Sigmoid colon (tissue), 4 donors: ENCODE data around the gene CIITA.

Experiments
- EP300 ChIP-seq, 4 donors: sonication (generic); formaldehyde crosslinking; IDR thresholded peaks; one replicate each; pipeline ENCODE4 v1.6.1; 2017; ENCODE audit warnings: antibody characterized with exemption in 4 of 4
- POLR2A ChIP-seq, 2 donors: fragments of 450-650 bp; IDR thresholded peaks; one replicate each; pipeline ENCODE4 v1.6.1; 2016; ENCODE audit warnings: antibody characterized with exemption in 2 of 2, mild to moderate bottlenecking in 2 of 2, moderate library complexity in 2 of 2
- POLR2AphosphoS5 ChIP-seq, 4 donors: sonication (generic); formaldehyde crosslinking; IDR thresholded peaks; one replicate each; pipeline ENCODE4 v1.6.1; 2017; ENCODE audit warnings: antibody characterized with exemption in 4 of 4
- TF ChIP-seq, protein P1 (sequence below), 4 experiments: fragments of 450-650 bp in 3 of 4; fragments of 200-600 bp in 1 of 4; IDR thresholded peaks; one replicate each; pipeline ENCODE4 v1.5.1; 2016 to 2019; ENCODE audit warnings: antibody characterized with exemption in 4 of 4, mild to moderate bottlenecking in 3 of 4, moderate library complexity in 2 of 4

DNA sequence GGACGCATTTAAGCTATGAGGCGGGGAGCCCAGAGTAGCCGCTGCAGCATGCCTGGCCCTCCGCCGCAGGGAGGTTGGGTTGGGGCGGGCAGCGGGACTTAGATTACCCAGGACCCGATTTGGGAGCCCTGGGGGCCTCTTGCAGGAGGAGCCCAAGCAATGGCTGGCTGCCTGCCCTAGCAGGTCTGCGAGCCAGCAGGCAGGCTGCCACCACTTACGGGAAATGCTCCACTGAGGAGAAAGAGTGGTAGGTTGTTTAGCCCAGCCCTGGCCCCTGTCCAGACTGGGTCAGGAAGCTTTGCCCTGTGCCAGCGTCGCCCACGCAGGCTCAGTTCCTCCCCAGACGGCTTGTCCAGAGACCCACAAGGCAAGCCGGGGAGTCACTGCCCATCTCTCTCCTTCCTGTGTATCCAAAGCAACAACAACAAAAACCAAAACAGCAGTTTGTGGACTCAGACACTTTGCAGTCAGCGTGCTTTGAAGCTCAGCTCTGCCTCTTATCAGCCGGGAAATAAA lies 48.1 kb upstream of the CIITA start:
- TF ChIP-seq POLR2AphosphoS5 (IDR thresholded peaks at IDR 0.05), result peak; percentile 60 to 93 (median 84)
- TF ChIP-seq POLR2A (IDR thresholded peaks at IDR 0.05), result no peak
- TF ChIP-seq, protein P1, sequence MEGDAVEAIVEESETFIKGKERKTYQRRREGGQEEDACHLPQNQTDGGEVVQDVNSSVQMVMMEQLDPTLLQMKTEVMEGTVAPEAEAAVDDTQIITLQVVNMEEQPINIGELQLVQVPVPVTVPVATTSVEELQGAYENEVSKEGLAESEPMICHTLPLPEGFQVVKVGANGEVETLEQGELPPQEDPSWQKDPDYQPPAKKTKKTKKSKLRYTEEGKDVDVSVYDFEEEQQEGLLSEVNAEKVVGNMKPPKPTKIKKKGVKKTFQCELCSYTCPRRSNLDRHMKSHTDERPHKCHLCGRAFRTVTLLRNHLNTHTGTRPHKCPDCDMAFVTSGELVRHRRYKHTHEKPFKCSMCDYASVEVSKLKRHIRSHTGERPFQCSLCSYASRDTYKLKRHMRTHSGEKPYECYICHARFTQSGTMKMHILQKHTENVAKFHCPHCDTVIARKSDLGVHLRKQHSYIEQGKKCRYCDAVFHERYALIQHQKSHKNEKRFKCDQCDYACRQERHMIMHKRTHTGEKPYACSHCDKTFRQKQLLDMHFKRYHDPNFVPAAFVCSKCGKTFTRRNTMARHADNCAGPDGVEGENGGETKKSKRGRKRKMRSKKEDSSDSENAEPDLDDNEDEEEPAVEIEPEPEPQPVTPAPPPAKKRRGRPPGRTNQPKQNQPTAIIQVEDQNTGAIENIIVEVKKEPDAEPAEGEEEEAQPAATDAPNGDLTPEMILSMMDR (IDR thresholded peaks at IDR 0.05), result no peak
- peak in 2 of 4 donors; percentile 60 to 76 for TF ChIP-seq EP300 (IDR thresholded peaks at IDR 0.05)
